ENCODE results near the gene METTL16. TPM values are rescaled to one million over a fixed set of nuclear protein-coding genes. Genes with fewer than 3 reads are reported as not detected.
A peak's percentile ranks its signal among the peaks of the same experiment; 100 is the strongest.
"Not testable (repeated sequence)": the region's sequence is repeated elsewhere in the genome, so short reads cannot be mapped to it uniquely, and the experiment has no call there.

The METTL16 gene
- total RNA-seq, 2 experiments from 2014 or later: 19.7 to 21.3 TPM

- DNase-seq; H3K9me3 Mint-ChIP-seq; POLR2A ChIA-PET; H3K27me3 Mint-ChIP-seq; CTCF ChIA-PET; H3K4me3 Mint-ChIP-seq; H3K27ac Mint-ChIP-seq; H3K4me1 Mint-ChIP-seq; H3K36me3 Mint-ChIP-seq (ENCODE audit: low read depth): not testable (repeated sequence)
Measured at GRCh38 chr17:2531243-2531954, 19.7 kb upstream of the METTL16 start.

- POLR2A ChIA-PET; H3K27ac Mint-ChIP-seq; H3K4me3 Mint-ChIP-seq; DNase-seq; H3K9me3 Mint-ChIP-seq; H3K27me3 Mint-ChIP-seq; H3K4me1 Mint-ChIP-seq; H3K36me3 Mint-ChIP-seq (ENCODE audit: low read depth): not testable (repeated sequence)
- CTCF ChIA-PET: interaction anchor here (1.1 kb wide), 1 partner anchor 10 kb away, joined by 5 read pairs; the partner anchor contains the start of gene METTL16
Measured at GRCh38 chr17:2521775-2522410, 10.2 kb upstream of the METTL16 start.

GRCh38 chr17:2521257-2521656, 9.6 kb upstream of the METTL16 start:
- no peaks in the 10 kb centered on the region for H3K4me1 Mint-ChIP-seq
- H3K4me3 Mint-ChIP-seq: no peak overlapping the region
- CTCF ChIA-PET: interaction anchor here (1.1 kb wide), 1 partner anchor 10 kb away, joined by 5 read pairs; the partner anchor contains the start of gene METTL16
- H3K27ac Mint-ChIP-seq: no peak overlapping the region
- DNase-seq: no peak
- H3K9me3 Mint-ChIP-seq: no peaks in the 10 kb centered on the region
- no peaks in the 10 kb centered on the region for H3K27me3 Mint-ChIP-seq
- POLR2A ChIA-PET: interaction anchor here (0.6 kb wide), 1 partner anchor 10 kb away, joined by 3 read pairs; no protein-coding TSS in a partner anchor
- no peaks in the 10 kb centered on the region for H3K36me3 Mint-ChIP-seq (ENCODE audit: low read depth)

GRCh38 chr17:2517539-2517938, 5.9 kb upstream of the METTL16 start:
- H3K36me3 Mint-ChIP-seq (ENCODE audit: low read depth): no peaks in the 10 kb centered on the region
- no peak for DNase-seq
- CTCF ChIA-PET: no interaction called here
- H3K4me3 Mint-ChIP-seq: no peak overlapping the region
- no peaks in the 10 kb centered on the region for H3K27me3 Mint-ChIP-seq
- H3K9me3 Mint-ChIP-seq: no peaks in the 10 kb centered on the region
- H3K4me1 Mint-ChIP-seq: peaks cover 5% of the 10 kb centered on the region
- H3K27ac Mint-ChIP-seq: no peak overlapping the region
- POLR2A ChIA-PET: no interaction called here

GRCh38 chr17:2511138-2511461, 588 bp downstream of the METTL16 start:
- Mint-ChIP-seq H3K4me1 (peaks cover 15% of the 10 kb centered on the region), H3K36me3 (ENCODE audit: low read depth) (peaks cover 12% of the 10 kb centered on the region), H3K9me3 (no peaks in the 10 kb centered on the region), H3K27me3 (no peaks in the 10 kb centered on the region), H3K27ac (no peak overlapping the region), H3K4me3 (no peak overlapping the region)
- POLR2A ChIA-PET: interaction anchor here (0.7 to 3.2 kb wide), 18 partner anchors 9 to 794 kb away, joined by 3 to 22 read pairs (median 4); partner anchors contain the start of genes PAFAH1B1 and TSR1
- CTCF ChIA-PET: interaction anchor here (0.6 to 1.7 kb wide), 6 partner anchors 11 to 326 kb away, joined by 3 to 8 read pairs (median 4); no protein-coding TSS in a partner anchor
- DNase-seq: no peak

GRCh38 chr17:2510559-2510958, 1.1 kb downstream of the METTL16 start:
- ChIA-PET CTCF (interaction anchor here (1.3 to 1.7 kb wide), 3 partner anchors 22 to 165 kb away, joined by 3 to 8 read pairs (median 4); no protein-coding TSS in a partner anchor), POLR2A (interaction anchor here (0.8 to 3.2 kb wide), 10 partner anchors 10 to 175 kb away, joined by 3 to 22 read pairs (median 7); partner anchors contain the start of genes PAFAH1B1 and TSR1)
- Mint-ChIP-seq H3K27me3 (no peaks in the 10 kb centered on the region), H3K4me1 (peaks cover 17% of the 10 kb centered on the region), H3K9me3 (no peaks in the 10 kb centered on the region), H3K4me3 (no peak overlapping the region), H3K27ac (peak overlapping the region; percentile 61), H3K36me3 (ENCODE audit: low read depth) (peaks cover 16% of the 10 kb centered on the region)
- DNase-seq: no peak

GRCh38 chr17:2508035-2508434, 3.7 kb downstream of the METTL16 start:
- Mint-ChIP-seq H3K9me3 (no peaks in the 10 kb centered on the region), H3K27me3 (no peaks in the 10 kb centered on the region), H3K4me3 (no peak overlapping the region), H3K27ac (no peak overlapping the region), H3K36me3 (ENCODE audit: low read depth) (peaks cover 24% of the 10 kb centered on the region), H3K4me1 (peaks cover 19% of the 10 kb centered on the region)
- ChIA-PET CTCF (no interaction called here), POLR2A (no interaction called here)
- DNase-seq: no peak

- H3K27me3 Mint-ChIP-seq, H3K4me3 Mint-ChIP-seq, H3K9me3 Mint-ChIP-seq, H3K27ac Mint-ChIP-seq, DNase-seq, CTCF ChIA-PET, POLR2A ChIA-PET: not testable (repeated sequence)
- H3K4me1 Mint-ChIP-seq: peaks cover 24% of the 10 kb centered on the region
- H3K36me3 Mint-ChIP-seq (ENCODE audit: low read depth): peaks cover 28% of the 10 kb centered on the region
Measured at GRCh38 chr17:2507015-2507414, 4.7 kb downstream of the METTL16 start.

- Mint-ChIP-seq H3K4me3 (no peak overlapping the region), H3K36me3 (ENCODE audit: low read depth) (peaks cover 31% of the 10 kb centered on the region)
- POLR2A ChIA-PET: no interaction called here
Measured at GRCh38 chr17:2503627-2504026, 8.1 kb downstream of the METTL16 start.

GRCh38 chr17:2502871-2503580, 8.7 kb downstream of the METTL16 start:
- no peaks in the 10 kb centered on the region for H3K9me3 Mint-ChIP-seq
- no peak overlapping the region for H3K27ac Mint-ChIP-seq
- peaks cover 25% of the 10 kb centered on the region for H3K36me3 Mint-ChIP-seq (ENCODE audit: low read depth)
- POLR2A ChIA-PET: interaction anchor here (1.5 kb wide), 1 partner anchor 8 kb away, joined by 5 read pairs; the partner anchor contains the start of gene METTL16
- no peak overlapping the region for H3K4me3 Mint-ChIP-seq
- CTCF ChIA-PET: no interaction called here
- DNase-seq: no peak
- no peaks in the 10 kb centered on the region for H3K27me3 Mint-ChIP-seq
- peaks cover 17% of the 10 kb centered on the region for H3K4me1 Mint-ChIP-seq

More at GRCh38 chr17:2503627-2504026, 8.1 kb downstream of the METTL16 start:
- no peaks in the 10 kb centered on the region for H3K27me3 Mint-ChIP-seq
- H3K9me3 Mint-ChIP-seq: no peaks in the 10 kb centered on the region
- CTCF ChIA-PET: no interaction called here
- DNase-seq: no peak
- H3K27ac Mint-ChIP-seq: no peak overlapping the region
- H3K4me1 Mint-ChIP-seq: peaks cover 22% of the 10 kb centered on the region

GRCh38 chr17:2500446-2500845, 11.2 kb downstream of the METTL16 start:
- CTCF ChIA-PET: no interaction called here
- POLR2A ChIA-PET: interaction anchor here (3.7 kb wide), 1 partner anchor 10 kb away, joined by 8 read pairs; no protein-coding TSS in a partner anchor
- no peak for DNase-seq
- peaks cover 15% of the 10 kb centered on the region for H3K4me1 Mint-ChIP-seq
- H3K27ac Mint-ChIP-seq: no peak overlapping the region
- H3K27me3 Mint-ChIP-seq: no peaks in the 10 kb centered on the region
- H3K4me3 Mint-ChIP-seq: no peak overlapping the region
- peaks cover 24% of the 10 kb centered on the region for H3K36me3 Mint-ChIP-seq (ENCODE audit: low read depth)
- H3K9me3 Mint-ChIP-seq: no peaks in the 10 kb centered on the region

GRCh38 chr17:2489286-2489685, 22.4 kb downstream of the METTL16 start:
- H3K27me3 Mint-ChIP-seq; H3K9me3 Mint-ChIP-seq; H3K4me3 Mint-ChIP-seq; H3K36me3 Mint-ChIP-seq (ENCODE audit: low read depth); H3K27ac Mint-ChIP-seq; CTCF ChIA-PET; DNase-seq; H3K4me1 Mint-ChIP-seq: not testable (repeated sequence)
- POLR2A ChIA-PET: interaction anchor here (1.0 kb wide), 1 partner anchor 22 kb away, joined by 3 read pairs; the partner anchor contains the start of gene METTL16

GRCh38 chr17:2487306-2487705, 24.4 kb downstream of the METTL16 start:
- peaks cover 18% of the 10 kb centered on the region for H3K4me1 Mint-ChIP-seq
- H3K27me3 Mint-ChIP-seq: no peaks in the 10 kb centered on the region
- H3K9me3 Mint-ChIP-seq: no peaks in the 10 kb centered on the region
- H3K36me3 Mint-ChIP-seq (ENCODE audit: low read depth): peaks cover 2% of the 10 kb centered on the region
- H3K4me3 Mint-ChIP-seq: no peak overlapping the region
- no peak overlapping the region for H3K27ac Mint-ChIP-seq
- no peak for DNase-seq
- POLR2A ChIA-PET: interaction anchor here (0.6 kb wide), 1 partner anchor 11 kb away, joined by 3 read pairs; no protein-coding TSS in a partner anchor
- CTCF ChIA-PET: interaction anchor here (0.7 to 1.6 kb wide), 3 partner anchors 10 to 105 kb away, joined by 3 to 5 read pairs (median 3); no protein-coding TSS in a partner anchor

Data from activated CD4-positive, alpha-beta memory T cell treated with anti-CD3 and anti-CD28 coated beads, Interleukin-2, amount 10 ng/mL, durations not matched to agents 7 days and 5 days (primary cell).